BE2C (cell line): ENCODE data around the gene PWP1.
A peak's percentile ranks its signal among the peaks of the same experiment; 100 is the strongest.
"Not testable (repeated sequence)": the region's sequence is repeated elsewhere in the genome, so short reads cannot be mapped to it uniquely, and the experiment has no call there.

Source experiments
- DNase-seq: peaks from one replicate; pipeline ENCODE4 v3.0.0-alpha.2; 2020
- H3K27me3 ChIP-seq: fragments of 250-450 bp; sonication (Bioruptor Pico); 2 replicates; pipeline ENCODE4 v1.5.1; 2020; ENCODE audit warnings: mild to moderate bottlenecking
- H3K36me3 ChIP-seq: fragments of 250-450 bp; sonication (Bioruptor Pico); 2 replicates; pipeline ENCODE4 v1.5.1; 2020; ENCODE audit warnings: mild to moderate bottlenecking
- H3K4me1 ChIP-seq: fragments of 250-450 bp; sonication (Bioruptor Pico); 2 replicates; pipeline ENCODE4 v1.5.1; 2020
- H3K4me3 ChIP-seq: 2 replicates; pipeline ENCODE4 v1.5.1; 2011; ENCODE audit warnings: low read depth, low read length
- H3K9me3 ChIP-seq: fragments of 250-450 bp; sonication (Bioruptor Pico); 2 replicates; pipeline ENCODE4 v1.5.1; 2020
- TF ChIP-seq, protein P1 (sequence below): IDR thresholded peaks from 2 replicates; pipeline ENCODE4 v1.5.1; 2012; ENCODE audit warnings: mild to moderate bottlenecking, low read depth, low read length

PWP1 gene

DNA sequence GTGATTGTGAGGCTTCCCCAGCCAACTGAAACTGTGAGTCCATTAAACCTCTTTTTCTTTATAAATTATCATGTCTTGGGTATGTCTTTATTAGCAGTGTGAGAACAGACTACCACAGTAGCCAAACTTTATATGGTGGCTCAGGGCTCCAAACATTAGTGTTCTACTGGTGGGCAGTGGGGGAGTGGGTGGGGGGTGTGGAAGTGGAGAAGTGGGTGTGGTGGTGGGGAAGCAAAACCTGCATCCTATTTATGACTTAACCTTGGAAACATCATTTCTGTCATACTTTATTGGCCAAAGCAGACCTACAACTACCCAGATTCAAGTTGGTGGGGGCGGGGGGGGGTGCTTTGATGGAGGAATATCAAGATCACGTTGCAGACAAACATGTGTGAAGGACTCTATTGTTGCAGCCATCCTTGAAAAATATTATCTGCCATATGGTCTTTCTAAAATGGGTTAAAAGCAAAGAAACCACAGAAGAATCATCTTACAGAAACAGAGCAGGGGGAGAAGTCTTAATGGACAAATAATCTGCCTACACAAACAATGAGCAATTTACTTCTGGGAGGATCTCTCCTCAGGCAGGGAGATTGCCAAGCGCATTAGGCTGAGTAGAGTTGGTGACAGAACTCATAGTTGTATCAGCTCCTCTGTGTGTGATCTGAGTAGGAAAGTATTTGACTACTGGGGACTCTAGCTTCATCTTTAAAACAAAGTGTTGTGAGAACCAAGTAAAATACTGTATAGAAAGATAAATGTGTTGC is 1.4 kb upstream of the PWP1 start:
- Histone ChIP-seq H3K36me3 (peaks cover 10% of the 10 kb centered on the region), H3K4me3 (no peak overlapping the region), H3K4me1 (no peaks in the 10 kb centered on the region), H3K27me3 (no peaks in the 10 kb centered on the region; the same call in 1 of the 2 replicates), H3K9me3 (no peaks in the 10 kb centered on the region)
- TF ChIP-seq, protein P1, sequence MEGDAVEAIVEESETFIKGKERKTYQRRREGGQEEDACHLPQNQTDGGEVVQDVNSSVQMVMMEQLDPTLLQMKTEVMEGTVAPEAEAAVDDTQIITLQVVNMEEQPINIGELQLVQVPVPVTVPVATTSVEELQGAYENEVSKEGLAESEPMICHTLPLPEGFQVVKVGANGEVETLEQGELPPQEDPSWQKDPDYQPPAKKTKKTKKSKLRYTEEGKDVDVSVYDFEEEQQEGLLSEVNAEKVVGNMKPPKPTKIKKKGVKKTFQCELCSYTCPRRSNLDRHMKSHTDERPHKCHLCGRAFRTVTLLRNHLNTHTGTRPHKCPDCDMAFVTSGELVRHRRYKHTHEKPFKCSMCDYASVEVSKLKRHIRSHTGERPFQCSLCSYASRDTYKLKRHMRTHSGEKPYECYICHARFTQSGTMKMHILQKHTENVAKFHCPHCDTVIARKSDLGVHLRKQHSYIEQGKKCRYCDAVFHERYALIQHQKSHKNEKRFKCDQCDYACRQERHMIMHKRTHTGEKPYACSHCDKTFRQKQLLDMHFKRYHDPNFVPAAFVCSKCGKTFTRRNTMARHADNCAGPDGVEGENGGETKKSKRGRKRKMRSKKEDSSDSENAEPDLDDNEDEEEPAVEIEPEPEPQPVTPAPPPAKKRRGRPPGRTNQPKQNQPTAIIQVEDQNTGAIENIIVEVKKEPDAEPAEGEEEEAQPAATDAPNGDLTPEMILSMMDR: no peak
- no peak for DNase-seq

DNA sequence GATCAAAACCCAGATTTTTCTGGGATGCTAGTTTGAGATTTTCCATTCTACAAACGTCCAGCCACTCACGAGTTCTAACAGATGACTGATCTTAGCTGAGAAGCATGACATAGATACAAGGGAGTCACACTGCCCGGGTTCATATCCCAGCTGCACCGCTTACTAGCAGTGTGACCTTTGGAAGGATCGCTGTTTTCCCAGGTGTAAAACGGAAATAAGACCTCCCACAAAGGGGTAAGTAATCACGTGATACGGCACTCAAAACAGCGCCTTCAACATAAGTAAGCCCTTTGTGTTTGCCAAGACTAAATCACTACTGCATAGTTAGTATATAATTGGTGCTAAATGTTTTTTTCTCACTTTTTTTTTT is 624 bp upstream of the PWP1 start:
- no peak for DNase-seq
- Histone ChIP-seq H3K4me3 (peak overlapping the region; percentile 98), H3K9me3 (no peaks in the 10 kb centered on the region), H3K4me1 (no peaks in the 10 kb centered on the region), H3K36me3 (peaks cover 18% of the 10 kb centered on the region), H3K27me3 (no peaks in the 10 kb centered on the region)
- TF ChIP-seq, protein P1: no peak

- TF ChIP-seq, protein P1: peak; percentile 38
- DNase-seq: not testable (repeated sequence)
- peaks cover 78% of the 10 kb centered on the region for H3K36me3 ChIP-seq
Measured at GRCh38 chr12:107695772-107696171, 10.2 kb downstream of the PWP1 start.

DNA sequence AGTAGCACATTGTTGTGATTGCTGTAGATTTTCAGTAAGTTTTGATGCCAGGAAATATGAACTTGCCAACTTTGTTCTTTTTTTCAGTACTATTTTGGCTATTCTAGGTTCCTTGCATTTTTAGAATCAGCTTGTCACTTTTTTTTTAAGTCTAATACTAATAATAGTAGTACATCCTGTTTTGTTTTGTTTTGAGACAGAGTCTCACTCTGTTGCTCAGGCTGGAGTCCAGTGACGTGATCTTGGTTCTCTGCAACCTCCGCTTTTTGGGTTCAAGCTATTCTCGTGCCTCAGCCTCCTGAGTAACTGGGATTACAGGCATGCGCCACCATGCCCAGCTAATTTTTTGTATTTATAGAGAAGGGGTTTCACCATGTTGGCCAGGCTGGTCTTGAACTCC is 16.5 kb downstream of the PWP1 start:
- no peak overlapping the region for H3K4me3 ChIP-seq
- H3K27me3 ChIP-seq: no peaks in the 10 kb centered on the region
- H3K4me1 ChIP-seq: no peaks in the 10 kb centered on the region
- H3K36me3 ChIP-seq: peaks cover 85% of the 10 kb centered on the region
- TF ChIP-seq, protein P1: no peak
- DNase-seq: no peak
- no peaks in the 10 kb centered on the region; the same call in 1 of the 2 replicates for H3K9me3 ChIP-seq

More at GRCh38 chr12:107695772-107696171, 10.2 kb downstream of the PWP1 start:
- H3K4me1 ChIP-seq, H3K27me3 ChIP-seq, H3K4me3 ChIP-seq, H3K9me3 ChIP-seq: not testable (repeated sequence)

GRCh38 chr12:107704041-107704440 is 18.4 kb downstream of the PWP1 start:
- Histone ChIP-seq H3K4me1 (no peaks in the 10 kb centered on the region), H3K4me3 (no peak overlapping the region), H3K27me3 (no peaks in the 10 kb centered on the region), H3K9me3 (no peaks in the 10 kb centered on the region; the same call in 1 of the 2 replicates), H3K36me3 (peaks cover 81% of the 10 kb centered on the region)
- TF ChIP-seq, protein P1: no peak
- DNase-seq: no peak

DNA sequence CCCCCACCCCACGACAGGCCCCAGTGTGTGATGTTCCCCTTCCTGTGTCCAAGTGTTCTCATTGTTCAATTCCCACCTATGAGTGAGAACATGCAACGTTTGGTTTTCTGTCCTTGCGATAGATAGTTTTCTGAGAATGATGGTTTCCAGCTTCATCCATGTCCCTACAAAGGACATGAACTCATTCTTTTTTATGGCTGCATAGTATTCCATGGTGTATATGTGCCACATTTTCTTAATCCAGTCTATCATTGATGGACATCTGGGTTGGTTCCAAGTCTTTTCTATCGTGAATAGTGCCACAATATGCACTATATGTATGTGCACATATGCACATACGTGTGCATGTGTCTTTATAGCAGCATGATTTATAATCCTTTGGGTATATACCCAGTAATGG is 19.9 kb downstream of the PWP1 start:
- not testable (repeated sequence) for H3K9me3 ChIP-seq, H3K27me3 ChIP-seq, H3K4me1 ChIP-seq, DNase-seq, H3K4me3 ChIP-seq
- peaks cover 72% of the 10 kb centered on the region for H3K36me3 ChIP-seq

DNA sequence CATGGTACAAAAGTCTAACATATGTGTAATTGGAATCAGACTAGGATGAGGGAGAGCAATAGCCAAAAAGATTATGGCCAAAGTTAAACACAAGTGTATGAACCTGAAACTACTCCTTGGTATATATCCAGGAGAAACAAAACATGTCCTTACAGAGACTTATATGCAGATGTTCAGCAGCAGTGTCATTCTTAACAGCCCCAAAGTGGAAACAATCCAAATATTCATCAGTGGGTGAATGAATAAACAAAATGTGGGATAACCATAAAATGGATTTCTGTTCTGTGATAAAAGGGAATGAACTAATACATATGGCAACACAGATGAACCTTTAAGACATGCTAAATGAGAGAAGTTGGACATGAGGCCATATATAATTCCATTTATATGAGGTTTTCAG is 30.2 kb downstream of the PWP1 start:
- TF ChIP-seq, protein P1: no peak
- Histone ChIP-seq H3K9me3 (no peaks in the 10 kb centered on the region), H3K36me3 (peaks cover 36% of the 10 kb centered on the region), H3K27me3 (no peaks in the 10 kb centered on the region), H3K4me1 (no peaks in the 10 kb centered on the region), H3K4me3 (no peak overlapping the region)
- DNase-seq: no peak
